Ishikawa (cell line): ENCODE data around the gene U2SURP.

Experiments
- CEBPB ChIP-seq: IDR thresholded peaks from 2 replicates; pipeline ENCODE4 v1.6.1; 2012
- CREB1 ChIP-seq: IDR thresholded peaks from 2 replicates; pipeline ENCODE4 v1.6.1; 2012; ENCODE audit warnings: low read depth
- EGR1 ChIP-seq: IDR thresholded peaks from 2 replicates; pipeline ENCODE4 v1.6.1; 2012
- EP300 ChIP-seq: IDR thresholded peaks from 2 replicates; pipeline ENCODE4 v1.6.1; 2012; ENCODE audit warnings: borderline replicate concordance
- FOXM1 ChIP-seq: IDR thresholded peaks from 2 replicates; pipeline ENCODE4 v1.6.1; 2012; ENCODE audit warnings: low read depth, borderline replicate concordance
- NFIC ChIP-seq: IDR thresholded peaks from 2 replicates; pipeline ENCODE4 v1.6.1; 2012
- RAD21 ChIP-seq: IDR thresholded peaks from 2 replicates; pipeline ENCODE4 v1.6.1; 2012; ENCODE audit warnings: low read depth
- TAF1 ChIP-seq: IDR thresholded peaks from 2 replicates; pipeline ENCODE4 v1.6.1; 2012; ENCODE audit warnings: low read depth, mild to moderate bottlenecking
- TCF12 ChIP-seq: IDR thresholded peaks from 2 replicates; pipeline ENCODE4 v1.6.1; 2012; ENCODE audit warnings: low read depth
- TEAD4 ChIP-seq: IDR thresholded peaks from 2 replicates; pipeline ENCODE4 v1.6.1; 2012
- YY1 ChIP-seq: IDR thresholded peaks from 2 replicates; pipeline ENCODE4 v1.6.1; 2012; ENCODE audit warnings: low read depth
- ZBTB7A ChIP-seq: IDR thresholded peaks from 2 replicates; pipeline ENCODE4 v1.6.1; 2012; ENCODE audit warnings: low read depth
- TF ChIP-seq, protein P1 (sequence below): IDR thresholded peaks from 2 replicates; pipeline ENCODE4 v1.6.1; 2012
- TF ChIP-seq, protein P2 (sequence below): IDR thresholded peaks from 2 replicates; pipeline ENCODE4 v1.6.1; 2012
- TF ChIP-seq, protein P3 (sequence below): IDR thresholded peaks from 2 replicates; pipeline ENCODE4 v1.6.1; 2012; ENCODE audit warnings: low read depth, mild to moderate bottlenecking

U2SURP gene

DNA sequence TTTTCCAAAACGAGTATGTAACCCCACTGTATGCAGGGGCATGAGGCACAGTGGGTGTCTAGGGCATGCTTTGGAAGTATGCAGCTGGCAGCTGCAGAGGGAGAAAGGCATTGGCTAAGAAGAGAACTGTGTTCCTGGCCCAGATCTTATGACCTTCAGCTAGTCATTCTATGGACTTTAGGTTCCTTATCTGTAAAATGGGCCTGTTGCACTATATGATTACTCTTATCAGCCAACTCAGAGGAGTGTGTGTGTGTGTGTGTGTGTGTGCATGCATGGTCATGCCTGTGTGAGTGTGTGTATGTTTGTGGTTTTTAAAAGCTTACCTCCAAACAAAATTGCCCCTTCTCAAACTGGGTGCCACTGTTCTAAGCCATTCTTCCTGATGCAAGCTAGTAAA, 90.8 kb downstream of the U2SURP start:
- TF ChIP-seq EGR1 = no peak

DNA sequence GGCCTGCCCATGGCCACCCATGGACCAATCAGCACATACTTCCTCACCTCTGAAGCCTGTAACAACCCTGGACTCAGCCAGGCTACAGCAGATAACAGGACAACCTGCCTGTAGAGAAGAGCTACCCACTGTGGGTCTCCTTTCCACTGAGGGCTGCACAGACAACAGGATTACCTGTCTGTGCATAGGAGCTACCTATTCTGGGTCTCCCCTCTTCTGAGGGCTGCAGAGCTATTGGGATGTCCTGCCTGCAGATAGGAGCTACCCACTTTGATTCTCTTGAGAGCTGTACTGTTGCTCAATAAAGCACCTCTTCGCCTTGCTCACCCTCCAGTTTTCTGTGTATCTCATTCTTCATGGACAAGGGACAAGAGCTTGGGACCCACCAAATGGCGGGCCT, 94.4 kb downstream of the U2SURP start:
- TF ChIP-seq TAF1 (no peak), CREB1 (no peak), CEBPB (no peak), YY1 (no peak), EGR1 (no peak), TEAD4 (no peak), FOXM1 (no peak), TCF12 (no peak), EP300 (no peak), ZBTB7A (no peak), RAD21 (no peak), NFIC (no peak)
- TF ChIP-seq, protein P1, sequence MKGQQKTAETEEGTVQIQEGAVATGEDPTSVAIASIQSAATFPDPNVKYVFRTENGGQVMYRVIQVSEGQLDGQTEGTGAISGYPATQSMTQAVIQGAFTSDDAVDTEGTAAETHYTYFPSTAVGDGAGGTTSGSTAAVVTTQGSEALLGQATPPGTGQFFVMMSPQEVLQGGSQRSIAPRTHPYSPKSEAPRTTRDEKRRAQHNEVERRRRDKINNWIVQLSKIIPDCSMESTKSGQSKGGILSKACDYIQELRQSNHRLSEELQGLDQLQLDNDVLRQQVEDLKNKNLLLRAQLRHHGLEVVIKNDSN = no peak
- TF ChIP-seq, protein P2, sequence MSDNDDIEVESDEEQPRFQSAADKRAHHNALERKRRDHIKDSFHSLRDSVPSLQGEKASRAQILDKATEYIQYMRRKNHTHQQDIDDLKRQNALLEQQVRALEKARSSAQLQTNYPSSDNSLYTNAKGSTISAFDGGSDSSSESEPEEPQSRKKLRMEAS = no peak
- TF ChIP-seq, protein P3, sequence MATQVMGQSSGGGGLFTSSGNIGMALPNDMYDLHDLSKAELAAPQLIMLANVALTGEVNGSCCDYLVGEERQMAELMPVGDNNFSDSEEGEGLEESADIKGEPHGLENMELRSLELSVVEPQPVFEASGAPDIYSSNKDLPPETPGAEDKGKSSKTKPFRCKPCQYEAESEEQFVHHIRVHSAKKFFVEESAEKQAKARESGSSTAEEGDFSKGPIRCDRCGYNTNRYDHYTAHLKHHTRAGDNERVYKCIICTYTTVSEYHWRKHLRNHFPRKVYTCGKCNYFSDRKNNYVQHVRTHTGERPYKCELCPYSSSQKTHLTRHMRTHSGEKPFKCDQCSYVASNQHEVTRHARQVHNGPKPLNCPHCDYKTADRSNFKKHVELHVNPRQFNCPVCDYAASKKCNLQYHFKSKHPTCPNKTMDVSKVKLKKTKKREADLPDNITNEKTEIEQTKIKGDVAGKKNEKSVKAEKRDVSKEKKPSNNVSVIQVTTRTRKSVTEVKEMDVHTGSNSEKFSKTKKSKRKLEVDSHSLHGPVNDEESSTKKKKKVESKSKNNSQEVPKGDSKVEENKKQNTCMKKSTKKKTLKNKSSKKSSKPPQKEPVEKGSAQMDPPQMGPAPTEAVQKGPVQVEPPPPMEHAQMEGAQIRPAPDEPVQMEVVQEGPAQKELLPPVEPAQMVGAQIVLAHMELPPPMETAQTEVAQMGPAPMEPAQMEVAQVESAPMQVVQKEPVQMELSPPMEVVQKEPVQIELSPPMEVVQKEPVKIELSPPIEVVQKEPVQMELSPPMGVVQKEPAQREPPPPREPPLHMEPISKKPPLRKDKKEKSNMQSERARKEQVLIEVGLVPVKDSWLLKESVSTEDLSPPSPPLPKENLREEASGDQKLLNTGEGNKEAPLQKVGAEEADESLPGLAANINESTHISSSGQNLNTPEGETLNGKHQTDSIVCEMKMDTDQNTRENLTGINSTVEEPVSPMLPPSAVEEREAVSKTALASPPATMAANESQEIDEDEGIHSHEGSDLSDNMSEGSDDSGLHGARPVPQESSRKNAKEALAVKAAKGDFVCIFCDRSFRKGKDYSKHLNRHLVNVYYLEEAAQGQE = no peak

DNA sequence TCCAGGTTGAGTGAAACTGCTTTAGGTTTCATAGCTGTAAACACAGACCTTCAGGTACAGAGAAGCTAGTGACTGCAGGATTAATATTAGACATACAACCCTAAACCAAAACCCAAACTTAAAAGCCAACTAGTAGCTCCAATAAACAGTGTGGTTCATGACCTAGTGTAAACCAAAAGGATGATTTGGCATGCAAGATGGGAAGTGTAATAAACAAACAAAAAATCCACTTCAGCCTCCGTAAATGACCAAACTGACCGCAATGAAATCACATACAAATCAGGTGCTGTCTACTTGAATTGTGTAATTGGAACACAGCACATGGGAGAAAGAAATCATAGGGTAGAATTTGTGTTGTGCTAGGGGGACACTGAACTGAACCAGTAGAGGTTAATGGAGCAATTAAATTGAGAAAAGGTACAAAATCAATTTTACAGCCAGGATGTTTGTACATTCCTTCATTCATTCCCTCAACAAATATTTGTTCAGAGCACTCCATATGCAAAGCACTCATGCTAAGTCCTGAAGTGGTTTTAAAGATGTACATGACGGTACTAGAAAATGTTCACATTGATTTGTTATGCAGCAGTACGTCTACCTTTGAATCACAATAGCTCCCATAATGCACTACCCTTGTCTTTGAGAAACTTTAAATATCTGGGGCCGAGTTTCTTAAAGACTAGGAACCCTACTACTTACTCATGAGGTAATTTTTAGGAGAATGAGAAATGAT, 96.8 kb downstream of the U2SURP start:
- TF ChIP-seq RAD21 (no peak), YY1 (no peak), NFIC (no peak), TCF12 (no peak), EGR1 (no peak), ZBTB7A (no peak), TAF1 (no peak), CREB1 (no peak)
- TF ChIP-seq, protein P1 = no peak
- TF ChIP-seq, protein P2 = no peak

DNA sequence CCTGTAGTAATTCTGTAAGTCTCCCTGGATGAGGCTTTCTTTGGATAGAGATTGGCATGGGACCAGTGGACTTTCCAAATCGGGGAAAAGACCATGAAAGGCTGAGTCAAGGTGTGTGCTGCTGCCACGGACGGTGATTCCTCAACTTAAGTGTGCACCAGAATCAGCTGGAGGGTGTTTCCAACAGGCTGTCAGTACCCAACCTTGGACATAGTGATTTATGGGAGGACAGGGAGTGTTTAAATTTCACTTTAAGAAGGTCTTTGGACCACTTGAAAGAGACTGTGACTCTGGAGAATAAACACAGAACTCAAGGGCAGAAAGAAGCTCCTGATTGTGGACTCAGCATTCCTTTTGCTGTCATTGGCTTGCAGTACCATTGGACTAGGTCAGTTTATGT, 97.8 kb downstream of the U2SURP start:
- TF ChIP-seq EP300 = no peak
- no peak for TF ChIP-seq YY1
- TF ChIP-seq, protein P1 = no peak
- TF ChIP-seq, protein P2 = no peak
- TF ChIP-seq ZBTB7A = no peak
- no peak for TF ChIP-seq CREB1
- TF ChIP-seq TAF1 = no peak
- TF ChIP-seq TEAD4 = no peak
- TF ChIP-seq, protein P3 = no peak
- no peak for TF ChIP-seq CEBPB
- no peak for TF ChIP-seq TCF12
- no peak for TF ChIP-seq FOXM1
- TF ChIP-seq RAD21 = no peak
- TF ChIP-seq EGR1 = no peak
- no peak for TF ChIP-seq NFIC

DNA sequence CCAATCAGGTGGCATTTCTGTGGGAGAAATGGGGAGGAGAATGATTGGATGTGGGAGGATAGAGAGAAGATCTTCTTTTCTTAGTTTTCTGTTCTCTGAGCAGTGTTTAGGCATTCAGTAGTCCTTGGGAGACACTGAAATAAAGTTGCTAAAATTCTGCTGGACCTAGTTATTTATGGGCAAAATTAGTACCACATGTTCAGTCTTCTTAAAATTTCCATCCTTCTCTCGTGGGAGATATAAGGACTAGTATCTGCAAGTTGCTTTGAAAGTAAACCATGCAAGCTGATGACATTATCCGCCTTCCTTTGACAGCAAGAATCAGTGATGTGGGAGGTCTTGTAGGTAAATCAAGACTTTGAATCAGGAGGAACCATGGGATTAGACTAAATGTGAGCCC, 98.3 kb downstream of the U2SURP start:
- TF ChIP-seq FOXM1 (no peak), TCF12 (no peak), RAD21 (no peak), CEBPB (no peak)
- TF ChIP-seq, protein P1 = no peak
- TF ChIP-seq, protein P3 = no peak
- TF ChIP-seq, protein P2 = no peak
